Astrocyte (in vitro differentiated cells and primary cell): ENCODE data around the gene AUTS2.

Experiments
- CTCF ChIP-seq: IDR thresholded peaks from 2 replicates; pipeline ENCODE4 v1.5.1; 2011; ENCODE audit warnings: low read depth, mild to moderate bottlenecking, inconsistent platforms, low read length, moderate library complexity; ENCODE audit not compliant: insufficient read depth
- EZH2 ChIP-seq: IDR thresholded peaks from 2 replicates; pipeline ENCODE4 v1.6.1; 2012; ENCODE audit warnings: mild to moderate bottlenecking, low read length, inconsistent platforms; ENCODE audit not compliant: insufficient read depth

GRCh38 chr7:70426249-70426880, 828.1 kb downstream of the AUTS2 start:
- no peak for TF ChIP-seq CTCF
- no peak for TF ChIP-seq EZH2
